ENCODE data around the gene USP17L10. TPM values are rescaled to one million over a fixed set of nuclear protein-coding genes. Genes with fewer than 3 reads are reported as not detected.

USP17L10 gene, protein sequence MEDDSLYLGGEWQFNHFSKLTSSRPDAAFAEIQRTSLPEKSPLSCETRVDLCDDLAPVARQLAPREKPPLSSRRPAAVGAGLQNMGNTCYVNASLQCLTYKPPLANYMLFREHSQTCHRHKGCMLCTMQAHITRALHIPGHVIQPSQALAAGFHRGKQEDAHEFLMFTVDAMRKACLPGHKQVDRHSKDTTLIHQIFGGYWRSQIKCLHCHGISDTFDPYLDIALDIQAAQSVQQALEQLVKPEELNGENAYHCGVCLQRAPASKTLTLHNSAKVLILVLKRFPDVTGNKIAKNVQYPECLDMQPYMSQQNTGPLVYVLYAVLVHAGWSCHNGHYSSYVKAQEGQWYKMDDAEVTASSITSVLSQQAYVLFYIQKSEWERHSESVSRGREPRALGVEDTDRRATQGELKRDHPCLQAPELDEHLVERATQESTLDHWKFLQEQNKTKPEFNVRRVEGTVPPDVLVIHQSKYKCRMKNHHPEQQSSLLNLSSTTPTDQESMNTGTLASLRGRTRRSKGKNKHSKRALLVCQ
- not detected in 5 replicates for total RNA-seq (2022; extraction: Qiagen RNA extraction; ENCODE audit: low read depth)

DNA sequence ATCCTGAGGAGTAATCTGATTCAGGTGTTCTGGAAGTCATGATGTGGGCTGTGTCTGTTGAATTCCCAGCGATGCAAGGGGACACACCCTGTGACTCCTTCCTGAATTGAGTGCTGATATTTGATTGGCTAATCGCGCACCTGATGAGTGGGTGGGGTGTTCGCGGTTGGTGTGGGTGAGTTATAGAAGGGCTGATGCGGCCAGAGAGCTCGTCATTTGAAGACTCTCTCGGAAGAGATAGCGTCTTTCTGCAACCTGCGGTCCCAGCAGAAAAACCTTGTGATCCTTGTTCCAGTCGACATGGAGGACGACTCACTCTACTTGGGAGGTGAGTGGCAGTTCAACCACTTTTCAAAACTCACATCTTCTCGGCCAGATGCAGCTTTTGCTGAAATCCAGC, at the start of gene USP17L10:
TSS of gene USP17L10 (plus strand) at position 301 of the 400 bp plus-strand sequence. CDS start at position 301, 0 bp downstream.

GRCh38 chr4:9169791-9170459, 40.5 kb upstream of the USP17L10 start, which contains the start of gene FAM90A26:
FAM90A26 (plus strand) TSS chr4:9170409; CDS start chr4:9173173, 2,764 bp downstream.

GRCh38 chr4:9215105-9215504, 4.6 kb downstream of the USP17L10 start, which contains the start of gene USP17L11:
USP17L11 (plus strand) TSS chr4:9215405; CDS start chr4:9215405, 0 bp downstream.

DNA sequence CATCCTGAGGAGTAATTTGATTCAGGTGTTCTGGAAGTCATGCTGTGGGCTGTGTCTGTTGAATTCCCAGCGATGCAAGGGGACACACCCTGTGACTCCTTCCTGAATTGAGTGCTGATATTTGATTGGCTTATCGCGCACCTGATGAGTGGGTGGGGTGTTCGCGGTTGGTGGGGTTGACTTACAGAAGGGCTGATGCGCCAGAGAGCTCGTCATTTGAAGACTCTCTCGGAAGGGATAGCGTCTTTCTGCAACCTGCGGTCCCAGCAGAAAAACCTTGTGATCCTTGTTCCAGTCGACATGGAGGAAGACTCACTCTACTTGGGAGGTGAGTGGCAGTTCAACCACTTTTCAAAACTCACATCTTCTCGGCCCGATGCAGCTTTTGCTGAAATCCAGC, 9.4 kb downstream of the USP17L10 start, which contains the start of gene USP17L12:
TSS of gene USP17L12 (plus strand) at position 301 of the 400 bp plus-strand sequence. CDS start at position 301, 0 bp downstream.

GRCh38 chr4:9224596-9224995, 14.1 kb downstream of the USP17L10 start, which contains the start of gene USP17L13:
USP17L13 (plus strand) TSS chr4:9224896; CDS start chr4:9224896, 0 bp downstream.

DNA sequence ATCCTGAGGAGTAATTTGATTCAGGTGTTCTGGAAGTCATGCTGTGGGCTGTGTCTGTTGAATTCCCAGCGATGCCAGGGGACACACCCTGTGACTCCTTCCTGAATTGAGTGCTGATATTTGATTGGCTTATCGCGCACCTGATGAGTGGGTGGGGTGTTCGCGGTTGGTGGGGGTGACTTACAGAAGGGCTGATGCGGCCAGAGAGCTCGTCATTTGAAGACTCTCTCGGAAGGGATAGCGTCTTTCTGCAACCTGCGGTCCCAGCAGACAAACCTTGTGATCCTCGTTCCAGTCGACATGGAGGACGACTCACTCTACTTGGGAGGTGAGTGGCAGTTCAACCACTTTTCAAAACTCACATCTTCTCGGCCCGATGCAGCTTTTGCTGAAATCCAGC, 23.6 kb downstream of the USP17L10 start, which contains the start of gene USP17L15:
TSS of gene USP17L15 (plus strand) at position 301 of the 400 bp plus-strand sequence. CDS start at position 301, 0 bp downstream.

DNA sequence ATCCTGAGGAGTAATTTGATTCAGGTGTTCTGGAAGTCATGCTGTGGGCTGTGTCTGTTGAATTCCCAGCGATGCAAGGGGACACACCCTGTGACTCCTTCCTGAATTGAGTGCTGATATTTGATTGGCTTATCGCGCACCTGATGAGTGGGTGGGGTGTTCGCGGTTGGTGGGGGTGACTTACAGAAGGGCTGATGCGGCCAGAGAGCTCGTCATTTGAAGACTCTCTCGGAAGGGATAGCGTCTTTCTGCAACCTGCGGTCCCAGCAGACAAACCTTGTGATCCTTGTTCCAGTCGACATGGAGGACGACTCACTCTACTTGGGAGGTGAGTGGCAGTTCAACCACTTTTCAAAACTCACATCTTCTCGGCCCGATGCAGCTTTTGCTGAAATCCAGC, 33.1 kb downstream of the USP17L10 start, which contains the start of gene USP17L17:
TSS of gene USP17L17 (plus strand) at position 301 of the 400 bp plus-strand sequence. CDS start at position 301, 0 bp downstream.

GRCh38 chr4:9247953-9248680, 37.7 kb downstream of the USP17L10 start, which contains the start of gene USP17L18:
USP17L18 (plus strand) TSS chr4:9248630; CDS start chr4:9248630, 0 bp downstream.

DNA sequence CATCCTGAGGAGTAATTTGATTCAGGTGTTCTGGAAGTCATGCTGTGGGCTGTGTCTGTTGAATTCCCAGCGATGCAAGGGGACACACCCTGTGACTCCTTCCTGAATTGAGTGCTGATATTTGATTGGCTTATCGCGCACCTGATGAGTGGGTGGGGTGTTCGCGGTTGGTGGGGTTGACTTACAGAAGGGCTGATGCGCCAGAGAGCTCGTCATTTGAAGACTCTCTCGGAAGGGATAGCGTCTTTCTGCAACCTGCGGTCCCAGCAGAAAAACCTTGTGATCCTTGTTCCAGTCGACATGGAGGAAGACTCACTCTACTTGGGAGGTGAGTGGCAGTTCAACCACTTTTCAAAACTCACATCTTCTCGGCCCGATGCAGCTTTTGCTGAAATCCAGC, 42.6 kb downstream of the USP17L10 start, which contains the start of gene USP17L19:
TSS of gene USP17L19 (plus strand) at position 301 of the 400 bp plus-strand sequence. CDS start at position 301, 0 bp downstream.

DNA sequence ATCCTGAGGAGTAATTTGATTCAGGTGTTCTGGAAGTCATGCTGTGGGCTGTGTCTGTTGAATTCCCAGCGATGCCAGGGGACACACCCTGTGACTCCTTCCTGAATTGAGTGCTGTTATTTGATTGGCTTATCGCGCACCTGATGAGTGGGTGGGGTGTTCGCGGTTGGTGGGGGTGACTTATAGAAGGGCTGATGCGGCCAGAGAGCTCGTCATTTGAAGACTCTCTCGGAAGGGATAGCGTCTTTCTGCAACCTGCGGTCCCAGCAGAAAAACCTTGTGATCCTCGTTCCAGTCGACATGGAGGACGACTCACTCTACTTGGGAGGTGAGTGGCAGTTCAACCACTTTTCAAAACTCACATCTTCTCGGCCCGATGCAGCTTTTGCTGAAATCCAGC, 47.4 kb downstream of the USP17L10 start, which contains the start of gene USP17L20:
TSS of gene USP17L20 (plus strand) at position 301 of the 400 bp plus-strand sequence. CDS start at position 301, 0 bp downstream.

Other genes with a start within 250 kb of the USP17L10 start
- 0.08 TPM in 1 of 5 replicates, not detected in the others for gene FAM90A26, start 40.2 kb upstream of the USP17L10 start, total RNA-seq (2022; extraction: Qiagen RNA extraction; ENCODE audit: low read depth)
- gene USP17L11, start 4.7 kb downstream of the USP17L10 start, total RNA-seq (2022; extraction: Qiagen RNA extraction; ENCODE audit: low read depth) = not detected in 5 replicates
- not detected in 5 replicates for gene USP17L12, start 9.5 kb downstream of the USP17L10 start, total RNA-seq (2022; extraction: Qiagen RNA extraction; ENCODE audit: low read depth)
- gene USP17L13, start 14.2 kb downstream of the USP17L10 start, total RNA-seq (2022; extraction: Qiagen RNA extraction; ENCODE audit: low read depth) = not detected in 5 replicates
- gene USP17L15, start 23.7 kb downstream of the USP17L10 start, total RNA-seq (2022; extraction: Qiagen RNA extraction; ENCODE audit: low read depth) = not detected in 5 replicates
- gene USP17L17, start 33.2 kb downstream of the USP17L10 start, total RNA-seq (2022; extraction: Qiagen RNA extraction; ENCODE audit: low read depth) = not detected in 5 replicates
- not detected in 5 replicates for gene USP17L18, start 38.0 kb downstream of the USP17L10 start, total RNA-seq (2022; extraction: Qiagen RNA extraction; ENCODE audit: low read depth)
- not detected in 5 replicates for gene USP17L19, start 42.7 kb downstream of the USP17L10 start, total RNA-seq (2022; extraction: Qiagen RNA extraction; ENCODE audit: low read depth)
- not detected in 5 replicates for gene USP17L20, start 47.5 kb downstream of the USP17L10 start, total RNA-seq (2022; extraction: Qiagen RNA extraction; ENCODE audit: low read depth)
- gene USP17L21, start 52.2 kb downstream of the USP17L10 start, total RNA-seq (2022; extraction: Qiagen RNA extraction; ENCODE audit: low read depth) = not detected in 5 replicates
- gene USP17L22, start 57.0 kb downstream of the USP17L10 start, total RNA-seq (2022; extraction: Qiagen RNA extraction; ENCODE audit: low read depth) = not detected in 5 replicates
- gene USP17L24, start 114.5 kb downstream of the USP17L10 start, total RNA-seq (2022; extraction: Qiagen RNA extraction; ENCODE audit: low read depth) = not detected in 5 replicates
- gene USP17L25, start 119.3 kb downstream of the USP17L10 start, total RNA-seq (2022; extraction: Qiagen RNA extraction; ENCODE audit: low read depth) = not detected in 5 replicates
- not detected in 5 replicates for gene USP17L26, start 124.0 kb downstream of the USP17L10 start, total RNA-seq (2022; extraction: Qiagen RNA extraction; ENCODE audit: low read depth)
- gene USP17L5, start 128.7 kb downstream of the USP17L10 start, total RNA-seq (2022; extraction: Qiagen RNA extraction; ENCODE audit: low read depth) = not detected in 5 replicates
- gene USP17L27, start 133.5 kb downstream of the USP17L10 start, total RNA-seq (2022; extraction: Qiagen RNA extraction; ENCODE audit: low read depth) = not detected in 5 replicates
- gene USP17L28, start 138.2 kb downstream of the USP17L10 start, total RNA-seq (2022; extraction: Qiagen RNA extraction; ENCODE audit: low read depth) = not detected in 5 replicates
- gene USP17L29, start 143.0 kb downstream of the USP17L10 start, total RNA-seq (2022; extraction: Qiagen RNA extraction; ENCODE audit: low read depth) = not detected in 5 replicates
- gene USP17L30, start 152.5 kb downstream of the USP17L10 start, total RNA-seq (2022; extraction: Qiagen RNA extraction; ENCODE audit: low read depth) = not detected in 5 replicates
- not detected in 5 replicates for gene DEFB131A, start 233.8 kb downstream of the USP17L10 start, total RNA-seq (2022; extraction: Qiagen RNA extraction; ENCODE audit: low read depth)

Measured in A549 treated with GW870086 at 1 μM for 4 hours (cell line).